ENCODE data around the gene DCP1A.

Gene DCP1A

DNA sequence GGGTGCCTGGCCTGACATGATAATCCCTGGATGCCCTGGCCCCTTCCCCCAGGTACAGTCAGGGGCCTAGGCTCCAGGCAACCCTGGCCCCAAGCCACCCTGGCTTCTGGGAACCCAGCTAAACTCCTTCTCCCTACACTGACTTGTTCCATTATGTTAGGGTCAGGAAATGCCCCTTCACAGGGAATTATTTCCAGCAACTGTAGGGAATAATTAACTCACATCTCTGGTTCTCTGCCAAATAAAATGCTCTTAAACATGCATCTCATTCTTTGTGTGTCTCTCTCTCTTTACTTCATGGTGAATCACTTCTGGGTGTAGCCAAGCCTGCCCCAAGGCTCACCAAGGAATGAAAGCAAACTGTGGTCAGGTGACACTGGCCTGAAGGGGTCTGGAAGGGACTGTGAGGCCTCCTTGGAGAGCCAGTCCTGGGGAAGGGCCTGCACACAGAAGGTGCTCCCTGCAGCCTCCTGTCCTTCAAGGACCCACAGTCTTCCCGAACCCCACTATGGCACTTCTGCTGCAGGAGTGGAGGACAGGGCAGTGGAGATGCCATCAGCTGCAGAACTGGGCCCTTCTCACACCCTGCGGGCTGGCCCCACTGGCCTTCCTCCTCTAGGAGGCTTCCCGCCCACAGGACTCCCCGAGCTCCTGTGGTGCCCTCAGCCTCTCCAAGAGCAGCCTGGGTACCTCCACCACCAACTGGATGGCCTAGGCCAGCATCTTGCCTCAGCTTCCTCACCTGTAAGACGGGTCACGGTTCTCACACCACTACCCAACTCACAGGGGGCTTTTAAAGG lies 109.1 kb downstream of the DCP1A start:
- Histone ChIP-seq H3K4me3 (replicated peaks; ENCODE audit: insufficient read depth, low read length) (no peak overlapping the region), H3K27me3 (ENCODE audit: insufficient read depth, poor library complexity, severe bottlenecking) (no peaks in the 10 kb centered on the region), H3K27ac (replicated peaks) (peak overlapping the region; percentile 33; the same call in 1 of the 2 replicates)
- TF ChIP-seq SPI1 (IDR thresholded peaks at IDR 0.05; ENCODE audit: borderline replicate concordance, low read depth) (no peak), POLR2AphosphoS5 (IDR thresholded peaks at IDR 0.05; ENCODE audit: low read depth) (no peak), GABPA (IDR thresholded peaks at IDR 0.05; ENCODE audit: low read depth) (no peak)
- TF ChIP-seq, protein P1, sequence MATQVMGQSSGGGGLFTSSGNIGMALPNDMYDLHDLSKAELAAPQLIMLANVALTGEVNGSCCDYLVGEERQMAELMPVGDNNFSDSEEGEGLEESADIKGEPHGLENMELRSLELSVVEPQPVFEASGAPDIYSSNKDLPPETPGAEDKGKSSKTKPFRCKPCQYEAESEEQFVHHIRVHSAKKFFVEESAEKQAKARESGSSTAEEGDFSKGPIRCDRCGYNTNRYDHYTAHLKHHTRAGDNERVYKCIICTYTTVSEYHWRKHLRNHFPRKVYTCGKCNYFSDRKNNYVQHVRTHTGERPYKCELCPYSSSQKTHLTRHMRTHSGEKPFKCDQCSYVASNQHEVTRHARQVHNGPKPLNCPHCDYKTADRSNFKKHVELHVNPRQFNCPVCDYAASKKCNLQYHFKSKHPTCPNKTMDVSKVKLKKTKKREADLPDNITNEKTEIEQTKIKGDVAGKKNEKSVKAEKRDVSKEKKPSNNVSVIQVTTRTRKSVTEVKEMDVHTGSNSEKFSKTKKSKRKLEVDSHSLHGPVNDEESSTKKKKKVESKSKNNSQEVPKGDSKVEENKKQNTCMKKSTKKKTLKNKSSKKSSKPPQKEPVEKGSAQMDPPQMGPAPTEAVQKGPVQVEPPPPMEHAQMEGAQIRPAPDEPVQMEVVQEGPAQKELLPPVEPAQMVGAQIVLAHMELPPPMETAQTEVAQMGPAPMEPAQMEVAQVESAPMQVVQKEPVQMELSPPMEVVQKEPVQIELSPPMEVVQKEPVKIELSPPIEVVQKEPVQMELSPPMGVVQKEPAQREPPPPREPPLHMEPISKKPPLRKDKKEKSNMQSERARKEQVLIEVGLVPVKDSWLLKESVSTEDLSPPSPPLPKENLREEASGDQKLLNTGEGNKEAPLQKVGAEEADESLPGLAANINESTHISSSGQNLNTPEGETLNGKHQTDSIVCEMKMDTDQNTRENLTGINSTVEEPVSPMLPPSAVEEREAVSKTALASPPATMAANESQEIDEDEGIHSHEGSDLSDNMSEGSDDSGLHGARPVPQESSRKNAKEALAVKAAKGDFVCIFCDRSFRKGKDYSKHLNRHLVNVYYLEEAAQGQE (IDR thresholded peaks at IDR 0.05; ENCODE audit: insufficient replicate concordance, low read depth), result no peak
- TF ChIP-seq, protein P2, sequence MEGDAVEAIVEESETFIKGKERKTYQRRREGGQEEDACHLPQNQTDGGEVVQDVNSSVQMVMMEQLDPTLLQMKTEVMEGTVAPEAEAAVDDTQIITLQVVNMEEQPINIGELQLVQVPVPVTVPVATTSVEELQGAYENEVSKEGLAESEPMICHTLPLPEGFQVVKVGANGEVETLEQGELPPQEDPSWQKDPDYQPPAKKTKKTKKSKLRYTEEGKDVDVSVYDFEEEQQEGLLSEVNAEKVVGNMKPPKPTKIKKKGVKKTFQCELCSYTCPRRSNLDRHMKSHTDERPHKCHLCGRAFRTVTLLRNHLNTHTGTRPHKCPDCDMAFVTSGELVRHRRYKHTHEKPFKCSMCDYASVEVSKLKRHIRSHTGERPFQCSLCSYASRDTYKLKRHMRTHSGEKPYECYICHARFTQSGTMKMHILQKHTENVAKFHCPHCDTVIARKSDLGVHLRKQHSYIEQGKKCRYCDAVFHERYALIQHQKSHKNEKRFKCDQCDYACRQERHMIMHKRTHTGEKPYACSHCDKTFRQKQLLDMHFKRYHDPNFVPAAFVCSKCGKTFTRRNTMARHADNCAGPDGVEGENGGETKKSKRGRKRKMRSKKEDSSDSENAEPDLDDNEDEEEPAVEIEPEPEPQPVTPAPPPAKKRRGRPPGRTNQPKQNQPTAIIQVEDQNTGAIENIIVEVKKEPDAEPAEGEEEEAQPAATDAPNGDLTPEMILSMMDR (IDR thresholded peaks at IDR 0.05; ENCODE audit: insufficient read depth, low read length), result no peak
- no peak for DNase-seq (ENCODE audit: low read depth in 1 of 2, low spot score in 1 of 2)

DNA sequence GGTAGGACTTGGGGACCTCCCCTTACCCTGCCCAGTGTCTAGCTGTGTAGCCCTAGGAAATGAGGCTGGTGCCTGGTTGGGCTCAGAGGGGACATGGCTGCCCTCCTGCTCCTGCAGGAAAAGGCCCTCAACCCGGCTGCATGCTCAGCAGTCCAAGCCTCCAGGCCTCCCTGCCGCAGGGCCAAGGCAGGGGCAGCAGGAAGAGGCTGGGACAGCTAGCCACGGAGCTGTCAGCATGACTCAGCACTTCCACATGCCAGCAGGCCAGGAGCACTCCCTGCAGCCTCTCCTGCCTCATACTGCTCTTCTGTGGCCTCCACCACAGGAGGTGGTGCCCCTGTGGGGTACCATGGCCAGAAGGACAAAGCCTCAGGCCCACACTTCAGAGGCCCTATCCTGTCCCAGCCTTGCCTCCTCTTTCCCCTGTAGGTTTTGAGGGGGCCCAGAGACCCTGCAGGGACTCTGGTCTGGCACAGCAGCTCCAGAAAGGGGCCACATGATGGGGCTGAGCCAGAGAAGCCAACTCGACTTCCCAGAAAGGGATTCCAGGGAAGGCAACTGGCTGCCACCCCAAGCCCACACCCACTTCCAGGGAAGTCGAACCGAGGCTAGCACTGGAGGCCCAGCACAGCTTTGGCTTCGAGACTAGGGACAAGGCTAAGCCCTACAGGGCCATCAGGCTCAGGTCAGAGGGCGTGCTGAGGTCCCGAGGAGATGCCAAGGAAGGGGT lies 111.1 kb downstream of the DCP1A start:
- Histone ChIP-seq H3K27ac (replicated peaks) (peak overlapping the region; percentile 69), H3K4me3 (replicated peaks; ENCODE audit: insufficient read depth, low read length) (no peak overlapping the region), H3K27me3 (ENCODE audit: insufficient read depth, poor library complexity, severe bottlenecking) (no peaks in the 10 kb centered on the region)
- peak in 1 of 2 experiments; percentile 79 for DNase-seq (ENCODE audit: low read depth in 1 of 2, low spot score in 1 of 2)
- TF ChIP-seq, protein P2 (IDR thresholded peaks at IDR 0.05; ENCODE audit: insufficient read depth, low read length), result no peak
- TF ChIP-seq POLR2AphosphoS5 (IDR thresholded peaks at IDR 0.05; ENCODE audit: low read depth), result no peak; the same call in 1 of the 2 replicates
- TF ChIP-seq, protein P1 (IDR thresholded peaks at IDR 0.05; ENCODE audit: insufficient replicate concordance, low read depth), result no peak
- no peak for TF ChIP-seq SPI1 (IDR thresholded peaks at IDR 0.05; ENCODE audit: borderline replicate concordance, low read depth)
- TF ChIP-seq GABPA (IDR thresholded peaks at IDR 0.05; ENCODE audit: low read depth), result no peak

DNA sequence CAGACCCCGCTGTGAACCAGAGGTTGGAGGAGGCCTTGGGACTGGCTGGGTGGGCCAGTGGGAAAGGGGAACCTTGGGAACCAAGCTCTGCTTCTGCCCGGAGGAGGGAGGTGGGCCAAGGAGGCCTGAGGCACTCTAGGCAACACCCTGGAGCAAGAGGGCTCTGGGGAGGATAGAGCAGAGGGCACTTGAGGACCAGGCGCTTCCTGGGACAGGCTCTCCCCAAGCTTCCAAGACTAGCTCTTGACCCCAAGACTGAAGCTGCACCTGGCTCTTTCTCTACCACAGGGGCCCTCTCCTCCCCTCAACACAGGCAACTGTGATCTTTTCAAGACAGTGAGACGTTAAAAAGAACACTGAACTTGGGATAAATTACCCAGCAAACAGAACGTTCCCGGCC lies 111.8 kb downstream of the DCP1A start:
- TF ChIP-seq SPI1 (IDR thresholded peaks at IDR 0.05; ENCODE audit: borderline replicate concordance, low read depth), result no peak
- TF ChIP-seq, protein P2 (IDR thresholded peaks at IDR 0.05; ENCODE audit: insufficient read depth, low read length), result no peak
- Histone ChIP-seq H3K27me3 (ENCODE audit: insufficient read depth, poor library complexity, severe bottlenecking) (no peaks in the 10 kb centered on the region), H3K27ac (replicated peaks) (peak overlapping the region; percentile 69), H3K4me3 (replicated peaks; ENCODE audit: insufficient read depth, low read length) (no peak overlapping the region)
- DNase-seq (ENCODE audit: low read depth in 1 of 2, low spot score in 1 of 2), result no peak
